Measurements from ENCODE around the gene GAS2L2. TPM values are rescaled to one million over a fixed set of nuclear protein-coding genes. Genes with fewer than 3 reads are reported as not detected.
"Not testable (repeated sequence)": the region's sequence is repeated elsewhere in the genome, so short reads cannot be mapped to it uniquely, and the experiment has no call there.

The GAS2L2 gene
- total RNA-seq, 1 donor from 2014 or later, result 0.27 TPM

- intact Hi-C loops (cut with micrococcal nuclease), result no loop called here
- DNase-seq (peak; percentile 68), ATAC-seq (peak; percentile 67)
Measured at GRCh38 chr17:35774499-35774898, 21.5 kb upstream of the GAS2L2 start.

GRCh38 chr17:35773679-35774425, 20.8 kb upstream of the GAS2L2 start:
- intact Hi-C loops (cut with micrococcal nuclease), result no loop called here
- no peak for ATAC-seq
- DNase-seq, result no peak

- intact Hi-C loops (cut with micrococcal nuclease), result no loop called here
- ATAC-seq (no peak), DNase-seq (no peak)
Measured at GRCh38 chr17:35773129-35773528, 20.1 kb upstream of the GAS2L2 start.

GRCh38 chr17:35769895-35770486, 17.0 kb upstream of the GAS2L2 start:
- DNase-seq (no peak), ATAC-seq (no peak)
- intact Hi-C loops (cut with micrococcal nuclease), result no loop called here

DNA sequence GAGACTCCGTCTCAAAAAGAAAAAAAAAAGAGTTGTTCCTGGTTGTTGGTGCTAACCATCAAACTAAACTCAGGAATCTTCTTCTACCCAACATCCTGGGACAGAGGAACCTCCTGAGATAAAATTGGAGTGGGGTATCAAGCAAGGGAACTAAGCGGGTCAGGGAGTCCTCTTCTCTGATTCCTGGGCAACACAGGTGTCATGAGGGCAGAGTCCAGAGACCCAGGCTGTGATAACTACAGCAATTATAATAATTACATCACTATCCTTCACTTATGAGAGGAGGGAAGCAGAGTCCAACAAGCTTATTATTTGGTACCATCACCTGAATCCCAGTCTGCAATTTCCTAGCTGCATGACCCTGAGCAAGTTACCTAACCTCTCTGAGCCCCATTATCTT, 15.8 kb upstream of the GAS2L2 start:
- intact Hi-C loops (cut with micrococcal nuclease), result no loop called here
- DNase-seq, result no peak
- no peak for ATAC-seq

DNA sequence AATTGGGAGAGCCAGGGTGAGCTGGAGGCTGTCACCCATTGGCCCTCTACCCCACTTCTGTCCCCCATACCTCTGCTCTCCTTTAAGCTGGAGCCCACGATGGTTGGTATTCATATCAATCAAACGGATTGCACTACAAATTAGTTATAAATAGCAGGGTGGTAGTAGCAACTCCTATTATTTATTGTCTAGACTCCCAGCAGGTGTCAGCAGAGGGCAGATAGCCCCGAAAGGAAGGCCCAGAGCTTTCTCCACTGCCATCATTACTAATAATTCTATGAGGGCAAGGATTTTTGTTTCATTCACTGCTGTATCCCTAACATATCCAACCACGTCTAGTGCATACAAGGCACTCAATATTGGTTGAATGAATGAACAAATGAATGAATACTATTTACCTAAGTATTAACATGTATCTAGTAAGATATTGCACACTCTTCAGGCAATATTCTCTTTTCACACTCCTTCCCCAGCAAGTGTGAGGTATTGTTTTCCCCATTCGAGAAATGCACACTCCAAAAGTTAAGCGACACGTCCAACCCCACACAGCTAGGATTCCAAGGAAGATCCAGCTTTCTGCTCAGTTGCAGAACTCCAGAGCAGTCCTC, 14.0 kb upstream of the GAS2L2 start:
- intact Hi-C loops (cut with micrococcal nuclease), result loop anchor here (1.0 kb wide), 1 partner anchor 37 kb away; no protein-coding TSS in a partner anchor
- peak; percentile 21 for ATAC-seq
- DNase-seq, result no peak

DNA sequence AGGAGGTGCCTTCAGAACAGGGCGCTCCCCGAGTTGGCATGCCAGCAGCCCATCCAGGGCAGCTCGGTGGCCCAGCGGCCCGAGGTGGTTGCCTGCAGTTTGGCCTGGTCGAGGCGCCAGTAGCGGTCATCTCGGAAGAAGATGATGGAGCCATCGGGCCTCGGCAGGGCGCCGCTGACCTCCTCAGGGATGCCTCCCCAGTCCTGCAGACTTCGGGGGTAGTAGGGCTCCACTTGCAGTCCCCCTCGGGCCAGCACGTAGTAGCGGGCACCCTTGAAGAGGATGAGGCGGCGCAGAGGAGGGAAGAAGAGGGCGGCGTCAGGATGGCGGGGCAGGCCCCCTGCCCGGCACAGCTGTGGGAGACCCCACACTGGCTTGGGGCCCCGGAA, 13.4 kb upstream of the GAS2L2 start:
- ATAC-seq, result no peak
- DNase-seq, result no peak
- intact Hi-C loops (cut with micrococcal nuclease), result no loop called here

DNA sequence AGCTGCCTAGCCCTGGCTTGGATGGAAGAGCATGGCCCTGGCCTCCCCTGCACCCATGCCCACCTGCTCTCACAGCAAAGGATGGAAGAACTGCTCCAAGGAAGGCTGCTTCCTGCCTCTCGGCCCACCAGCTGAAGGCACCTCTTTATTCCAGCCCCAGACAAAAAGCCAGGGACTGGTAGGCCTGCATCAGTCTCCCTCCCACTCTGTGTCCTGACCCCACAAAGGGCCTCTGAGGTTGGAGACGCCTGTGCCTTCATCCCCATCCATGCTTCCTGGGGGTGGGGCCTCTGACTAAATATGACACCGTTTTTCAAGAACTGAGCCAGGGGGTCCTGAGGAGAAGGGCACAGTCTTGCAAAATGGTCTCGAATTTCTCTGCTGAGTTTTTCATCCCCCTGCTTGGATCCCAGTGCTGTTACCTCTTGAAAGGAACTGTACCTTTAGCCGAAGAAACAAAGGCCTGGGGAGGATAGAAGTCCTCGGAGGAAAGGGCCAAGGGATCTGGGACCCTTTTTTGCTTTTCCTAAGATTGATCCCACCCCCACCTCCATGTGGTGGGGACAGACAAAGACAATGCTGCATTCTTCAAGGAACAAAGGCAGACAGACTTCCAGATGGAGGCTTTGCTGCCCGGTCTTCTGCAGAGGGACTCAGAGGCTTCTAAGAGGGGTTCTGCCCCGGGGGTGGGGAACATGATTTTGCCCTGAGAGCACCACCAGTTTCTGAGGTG, 12.9 kb upstream of the GAS2L2 start:
- ATAC-seq (no peak), DNase-seq (no peak)
- intact Hi-C loops (cut with micrococcal nuclease), result no loop called here

GRCh38 chr17:35765086-35765710, 12.2 kb upstream of the GAS2L2 start:
- ATAC-seq, result no peak
- intact Hi-C loops (cut with micrococcal nuclease), result no loop called here
- DNase-seq, result no peak

- ATAC-seq, result peak; percentile 96
- peak; percentile 94 for DNase-seq
- intact Hi-C loops (cut with micrococcal nuclease), result no loop called here
Measured at GRCh38 chr17:35764123-35764991, 11.3 kb upstream of the GAS2L2 start.

DNA sequence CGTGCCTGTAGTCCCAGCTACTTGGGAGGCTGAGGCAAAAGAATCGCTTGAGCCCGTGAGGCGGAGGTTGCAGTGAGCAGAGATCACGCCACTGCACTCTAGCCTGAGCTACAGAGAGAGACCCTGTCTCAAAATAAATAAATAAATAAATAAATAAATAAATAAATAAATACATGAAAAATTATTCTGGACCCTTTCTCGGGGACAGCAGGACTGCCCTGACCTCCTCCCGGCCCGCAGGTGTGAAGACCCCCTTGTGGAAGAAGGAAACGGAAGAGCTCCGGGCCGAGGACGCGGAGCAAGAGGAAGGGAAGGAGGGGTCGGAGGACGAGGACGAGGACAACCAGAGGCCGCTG, 10.7 kb upstream of the GAS2L2 start:
- DNase-seq (no peak), ATAC-seq (no peak)
- intact Hi-C loops (cut with micrococcal nuclease), result no loop called here

- DNase-seq (no peak), ATAC-seq (no peak)
- intact Hi-C loops (cut with micrococcal nuclease), result no loop called here
Measured at GRCh38 chr17:35761601-35762000, 8.6 kb upstream of the GAS2L2 start.

- DNase-seq (no peak), ATAC-seq (no peak)
- intact Hi-C loops (cut with micrococcal nuclease), result no loop called here
Measured at GRCh38 chr17:35760587-35760986, 7.5 kb upstream of the GAS2L2 start, which contains the start of gene C17orf50. TSS of gene C17orf50 (plus strand) at chr17:35760887. CDS start at chr17:35760942, 55 bp downstream.

GRCh38 chr17:35757243-35757642, 4.2 kb upstream of the GAS2L2 start:
- ATAC-seq (no peak), DNase-seq (no peak)
- intact Hi-C loops (cut with micrococcal nuclease), result no loop called here

DNA sequence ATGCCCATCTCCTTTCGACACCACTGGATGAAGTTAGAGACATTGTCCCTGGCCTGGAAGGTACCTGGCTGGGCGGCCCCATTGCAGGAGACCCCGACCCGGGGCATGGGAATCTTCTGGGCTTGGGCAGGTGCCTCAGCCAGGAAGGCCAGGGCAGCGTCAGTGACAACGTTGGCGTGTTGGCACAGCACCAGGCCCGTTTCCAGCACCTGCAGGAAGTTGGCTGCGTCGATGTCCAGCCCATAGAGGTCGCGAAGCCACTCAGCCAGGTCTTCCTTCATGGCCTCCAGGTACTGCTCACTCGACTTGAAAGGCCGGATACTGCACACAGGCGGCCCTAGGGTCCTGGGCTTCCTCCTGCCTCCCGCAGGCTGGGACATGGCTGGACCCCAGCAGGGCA, 568 bp downstream of the GAS2L2 start:
- intact Hi-C loops (cut with micrococcal nuclease), result no loop called here
- ATAC-seq (no peak), DNase-seq (no peak)

GRCh38 chr17:35751541-35751940, 1.5 kb downstream of the GAS2L2 start:
- intact Hi-C loops (cut with micrococcal nuclease); ATAC-seq; DNase-seq: not testable (repeated sequence)

DNA sequence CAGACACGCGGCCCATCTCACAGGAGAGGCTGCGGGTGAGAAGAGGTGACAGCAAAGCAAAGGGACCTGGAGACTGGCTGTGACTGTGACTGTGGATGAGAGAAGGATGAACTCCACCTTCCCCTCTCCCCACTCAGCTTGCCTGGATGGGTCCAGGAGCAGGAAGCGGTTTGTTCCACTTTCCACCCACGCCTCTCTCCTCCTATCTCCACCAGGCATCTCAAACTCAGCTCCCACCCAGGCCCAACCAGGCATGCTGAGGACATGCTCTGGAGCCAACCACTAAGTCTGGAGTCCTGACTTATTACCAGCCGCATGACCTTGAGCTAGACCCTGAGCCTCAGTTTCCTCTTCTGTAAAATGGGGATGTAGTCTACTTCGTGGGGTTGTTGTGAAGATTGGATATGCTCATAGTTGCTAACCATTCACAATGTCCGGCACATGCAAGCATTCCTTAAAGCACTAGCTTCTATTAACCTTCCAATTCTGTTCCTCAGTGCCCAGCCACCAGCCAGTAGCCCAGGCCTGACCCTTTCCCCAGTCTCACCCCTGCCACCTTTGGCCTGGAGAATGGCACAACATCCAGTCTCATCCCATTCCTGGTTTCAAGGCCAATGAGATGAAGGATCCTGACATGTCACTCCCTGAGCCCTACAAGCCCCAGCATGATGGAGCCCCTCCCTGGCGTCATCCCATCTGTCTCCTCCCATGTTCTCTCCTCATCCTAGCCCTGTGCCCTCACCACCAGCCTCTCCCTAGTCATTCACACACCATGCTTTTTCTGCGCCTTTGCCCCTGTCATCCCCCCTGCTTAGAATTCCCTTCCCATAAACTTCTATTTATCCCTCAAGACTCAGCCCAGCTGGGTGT, 2.3 kb downstream of the GAS2L2 start:
- no peak for DNase-seq
- intact Hi-C loops (cut with micrococcal nuclease), result no loop called here
- no peak for ATAC-seq
